B cell (primary cell): Measurements from ENCODE around the gene ARMC6. TPM values are rescaled to one million over a fixed set of nuclear protein-coding genes. Genes with fewer than 3 reads are reported as not detected.
"Not testable (repeated sequence)": the region's sequence is repeated elsewhere in the genome, so short reads cannot be mapped to it uniquely, and the experiment has no call there.

Source experiments
- ATAC-seq: fragments of 200-7000 bp; cut with Tn5 transposase; one replicate; pipeline ENCODE4 v1.10.0; 2021; ENCODE audit warnings: low read depth, mild to moderate bottlenecking, moderate number of reproducible peaks, moderate library complexity
- CTCF ChIA-PET: fragments of 350-600 bp; sonication (Branson Sonifier 250); formaldehyde crosslinking; loops from one replicate; lab custom pipeline; 2021; ENCODE audit warnings: antibody characterized with exemption, inconsistent platforms; lab: Charles Lee
- POLR2A ChIA-PET: fragments of 350-600 bp; sonication (Branson Sonifier 250); formaldehyde crosslinking; loops from one replicate; lab custom pipeline; 2021; ENCODE audit warnings: antibody characterized with exemption; lab: Charles Lee
- DNase-seq: peaks from one replicate; pipeline ENCODE4 v3.0.0; 2013
- H2AFZ ChIP-seq: 2 replicates; pipeline ENCODE4 v1.6.1; 2012; ENCODE audit warnings: mild to moderate bottlenecking, low read depth, low read length; ENCODE audit not compliant: insufficient read depth, poor library complexity, severe bottlenecking
- H3K27ac ChIP-seq, 2 donors: 1 replicate in 1 of 2; 2 replicates in 1 of 2; pipeline ENCODE4 v1.5.1; 2012 to 2013; ENCODE audit warnings: low read length in 2 of 2, mild to moderate bottlenecking in 2 of 2, moderate library complexity in 1 of 2
- H3K27me3 ChIP-seq, 4 experiments: fragments of 200-600 bp in 1 of 4; sonication (generic) in 1 of 4; replicated peaks in 1 of 4; 1 replicate in 2 of 4; 2 replicates in 2 of 4; pipeline versions ENCODE4 v1.6.1 to v1.7.0; 2013 to 2016; ENCODE audit warnings: low read length in 3 of 4, mild to moderate bottlenecking in 2 of 4, mixed read lengths in 1 of 4, moderate library complexity in 1 of 4; ENCODE audit not compliant: insufficient read depth in 4 of 4, control insufficient read depth in 3 of 4; ENCODE audit errors: control extremely low read depth in 1 of 4
- H3K36me3 ChIP-seq, 2 experiments: replicated peaks in 1 of 2; 1 replicate in 1 of 2; 2 replicates in 1 of 2; pipeline versions ENCODE4 v1.6.1 to v1.7.1; 2013; ENCODE audit warnings: low read length in 1 of 2; ENCODE audit not compliant: insufficient read depth in 2 of 2, control insufficient read depth in 1 of 2; ENCODE audit errors: control extremely low read depth in 1 of 2, extremely low read depth in 1 of 2
- H3K4me1 ChIP-seq, 2 donors: fragments of 200-600 bp in 1 of 2; sonication (generic) in 1 of 2; 1 replicate in 1 of 2; 2 replicates in 1 of 2; pipeline versions ENCODE4 v1.5.1 to v1.6.1; 2013 to 2017; ENCODE audit warnings: low read length in 2 of 2; ENCODE audit not compliant: control insufficient read depth in 2 of 2, insufficient read depth in 2 of 2
- H3K4me2 ChIP-seq: replicated peaks from 2 replicates; pipeline ENCODE3; 2012; ENCODE audit warnings: mild to moderate bottlenecking, low read depth, low read length; ENCODE audit not compliant: poor library complexity, severe bottlenecking
- H3K4me3 ChIP-seq, 5 experiments: fragments of 200-600 bp in 1 of 5; sonication (generic) in 1 of 5; 1 replicate in 3 of 5; 2 replicates in 2 of 5; pipeline versions ENCODE4 v1.5.1 to v1.7.0; 2011 to 2016; ENCODE audit warnings: low read length in 4 of 5, mild to moderate bottlenecking in 4 of 5, low read depth in 2 of 5, control low read depth in 1 of 5, moderate library complexity in 1 of 5; ENCODE audit not compliant: insufficient read depth in 1 of 5; ENCODE audit errors: control extremely low read depth in 1 of 5, extremely low read depth in 1 of 5
- H3K79me2 ChIP-seq: fragments of 200-600 bp; sonication (generic); one replicate; pipeline ENCODE4 v1.6.0; 2016; ENCODE audit warnings: low read length; ENCODE audit not compliant: control insufficient read depth, insufficient read depth
- H3K9ac ChIP-seq: fragments of 200-600 bp; sonication (generic); 2 replicates; pipeline ENCODE4 v1.6.1; 2017; ENCODE audit warnings: mild to moderate bottlenecking, low read length, moderate library complexity
- H3K9me3 ChIP-seq, 3 donors: one replicate each; pipeline versions ENCODE4 v1.6.1 to v1.7.1; 2013; ENCODE audit warnings: low read length in 2 of 3; ENCODE audit not compliant: control insufficient read depth in 2 of 3, insufficient read depth in 1 of 3; ENCODE audit errors: control extremely low read depth in 1 of 3
- H4K20me1 ChIP-seq: 2 replicates; pipeline ENCODE4 v1.6.0; 2012; ENCODE audit warnings: mild to moderate bottlenecking, low read length; ENCODE audit not compliant: insufficient read depth, control insufficient read depth, poor library complexity, severe bottlenecking
- H3K27ac Mint-ChIP-seq: one replicate; pipeline ENCODE4 v1.8.0; 2021; ENCODE audit warnings: mixed read lengths
- H3K27me3 Mint-ChIP-seq: one replicate; pipeline ENCODE4 v1.8.0; 2021; ENCODE audit warnings: mixed read lengths
- H3K4me1 Mint-ChIP-seq: one replicate; pipeline ENCODE4 v1.8.0; 2021; ENCODE audit warnings: mixed read lengths
- H3K4me3 Mint-ChIP-seq: one replicate; pipeline ENCODE4 v1.8.0; 2021; ENCODE audit warnings: mixed read lengths
- H3K9me3 Mint-ChIP-seq: one replicate; pipeline ENCODE4 v1.8.0; 2022; ENCODE audit warnings: mixed read lengths; ENCODE audit not compliant: insufficient read depth
- EZH2 ChIP-seq: IDR thresholded peaks from 2 replicates; pipeline ENCODE4 v1.6.1; 2012; ENCODE audit warnings: borderline replicate concordance, low read depth, mild to moderate bottlenecking, moderate library complexity, low read length; ENCODE audit not compliant: insufficient read depth, poor library complexity, severe bottlenecking
- WGBS: methylation state at CpG from one replicate; pipeline ENCODE4 v1.1.5; 2013; ENCODE audit warnings: missing lambda C conversion rate; ENCODE audit not compliant: insufficient coverage; 5-methylcytosine and 5-hydroxymethylcytosine counted together
- intact Hi-C: fragments of 100-400 bp; cut with micrococcal nuclease; formaldehyde crosslinking; loops from one replicate; pipeline ENCODE4 v1.10.0; 2022
- polyA plus RNA-seq: library from polyadenylated mRNA; depleted of rRNA; stranded (reverse); fragments of >200 nt; gene quantifications from 2 replicates; pipeline ENCODE4 v1.2.3, GENCODE V29; 2012
- total RNA-seq, 2 donors: library from RNA; stranded (reverse); fragments of 120-200 nt in 1 of 2; gene quantifications; 1 replicate in 1 of 2; 2 replicates in 1 of 2; pipeline versions ENCODE4 v1.2.3 to v1.2.4, GENCODE V29; 2013 to 2022
- TF ChIP-seq, protein P1 (sequence below): fragments of 200-600 bp; IDR thresholded peaks from one replicate; pipeline ENCODE4 v1.8.0; 2022; ENCODE audit warnings: antibody characterized with exemption, mild to moderate bottlenecking

The ARMC6 gene
- total and polyA plus RNA-seq, 2 donors (not counting 1 experiment from before 2014, with no cell fraction given) = 15.2 to 27.6 TPM

DNA sequence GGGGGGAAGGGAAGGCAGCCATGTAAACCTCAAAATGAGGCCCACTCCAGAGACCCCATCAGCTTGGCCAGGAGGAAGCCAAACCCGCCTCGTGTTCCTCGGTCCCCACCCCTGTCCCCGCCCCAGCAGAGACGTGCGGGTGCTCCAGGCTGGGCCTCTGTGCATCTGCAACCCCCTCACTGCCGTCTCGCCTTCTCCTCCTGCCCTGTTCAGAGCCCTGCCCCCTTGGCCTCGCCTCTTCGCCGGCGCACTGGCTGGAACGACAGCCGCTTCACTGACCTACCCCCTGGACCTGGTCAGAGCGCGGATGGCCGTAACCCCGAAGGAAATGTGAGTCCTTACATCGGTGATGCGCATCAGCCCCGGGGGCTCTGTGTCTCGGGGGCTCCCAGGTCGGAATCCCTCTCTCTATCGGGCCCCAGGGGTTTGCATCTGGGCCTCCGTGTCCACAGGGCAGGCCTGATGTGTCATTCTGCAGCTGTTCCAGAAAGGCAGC is 72.7 kb downstream of the ARMC6 start:
- Histone ChIP-seq H3K4me3 (no peak overlapping the region), H3K4me1 (peaks cover 0 to 8% of the 10 kb centered on the region in 2 donors), H3K27ac (no peak overlapping the region), H3K4me2 (no peak overlapping the region), H2AFZ (no peak overlapping the region), H3K9me3 (no peaks in the 10 kb centered on the region), H3K36me3 (peaks cover 0 to 35% of the 10 kb centered on the region in 2 experiments), H3K79me2 (no peaks in the 10 kb centered on the region), H3K27me3 (no peaks in the 10 kb centered on the region), H4K20me1 (no peaks in the 10 kb centered on the region), H3K9ac (no peak overlapping the region)
- WGBS = 92% methylated on average over 24 of the region's 25 CpGs
- Mint-ChIP-seq H3K27ac (no peak overlapping the region), H3K27me3 (no peaks in the 10 kb centered on the region), H3K4me1 (peaks cover 17% of the 10 kb centered on the region), H3K4me3 (peak overlapping the region; percentile 57), H3K9me3 (no peaks in the 10 kb centered on the region)
- DNase-seq = no peak
- ChIA-PET CTCF (interaction anchor here (2.3 kb wide), 1 partner anchor 9 kb away, joined by 8 read pairs; no protein-coding TSS in a partner anchor), POLR2A (interaction anchor here (0.7 kb wide), 1 partner anchor 52 kb away, joined by 7 read pairs; no protein-coding TSS in a partner anchor)
- intact Hi-C loops = no loop called here
- ATAC-seq = peak; percentile 24
- TF ChIP-seq, protein P1, sequence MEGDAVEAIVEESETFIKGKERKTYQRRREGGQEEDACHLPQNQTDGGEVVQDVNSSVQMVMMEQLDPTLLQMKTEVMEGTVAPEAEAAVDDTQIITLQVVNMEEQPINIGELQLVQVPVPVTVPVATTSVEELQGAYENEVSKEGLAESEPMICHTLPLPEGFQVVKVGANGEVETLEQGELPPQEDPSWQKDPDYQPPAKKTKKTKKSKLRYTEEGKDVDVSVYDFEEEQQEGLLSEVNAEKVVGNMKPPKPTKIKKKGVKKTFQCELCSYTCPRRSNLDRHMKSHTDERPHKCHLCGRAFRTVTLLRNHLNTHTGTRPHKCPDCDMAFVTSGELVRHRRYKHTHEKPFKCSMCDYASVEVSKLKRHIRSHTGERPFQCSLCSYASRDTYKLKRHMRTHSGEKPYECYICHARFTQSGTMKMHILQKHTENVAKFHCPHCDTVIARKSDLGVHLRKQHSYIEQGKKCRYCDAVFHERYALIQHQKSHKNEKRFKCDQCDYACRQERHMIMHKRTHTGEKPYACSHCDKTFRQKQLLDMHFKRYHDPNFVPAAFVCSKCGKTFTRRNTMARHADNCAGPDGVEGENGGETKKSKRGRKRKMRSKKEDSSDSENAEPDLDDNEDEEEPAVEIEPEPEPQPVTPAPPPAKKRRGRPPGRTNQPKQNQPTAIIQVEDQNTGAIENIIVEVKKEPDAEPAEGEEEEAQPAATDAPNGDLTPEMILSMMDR = no peak
- TF ChIP-seq EZH2 = no peak

DNA sequence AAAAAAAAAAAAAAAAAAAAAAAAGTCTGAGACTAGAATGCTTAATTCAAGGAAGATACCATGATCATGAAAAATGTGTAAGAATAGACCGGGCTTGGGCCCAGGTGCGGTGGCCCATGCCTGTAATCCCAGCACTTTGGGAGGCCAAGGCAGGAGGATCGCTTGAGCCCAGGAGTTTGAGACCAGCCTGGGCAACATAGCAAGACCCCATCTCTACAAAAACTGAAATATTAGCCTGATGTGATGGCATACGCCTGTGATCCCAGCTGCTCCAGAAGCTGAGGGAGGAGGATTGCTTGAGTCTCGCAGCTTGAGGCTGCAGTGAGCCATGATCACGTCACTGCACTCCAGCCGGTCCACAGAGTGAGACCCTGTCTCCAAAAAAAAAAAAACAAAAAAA is 73.5 kb downstream of the ARMC6 start:
- H2AFZ ChIP-seq, H3K27me3 Mint-ChIP-seq, H4K20me1 ChIP-seq, H3K27ac Mint-ChIP-seq, H3K4me2 ChIP-seq, H3K4me3 ChIP-seq, H3K9me3 ChIP-seq, H3K27me3 ChIP-seq, H3K9me3 Mint-ChIP-seq, H3K79me2 ChIP-seq, H3K27ac ChIP-seq, intact Hi-C loops, ATAC-seq, H3K9ac ChIP-seq, H3K4me3 Mint-ChIP-seq, DNase-seq: not testable (repeated sequence)
- Histone ChIP-seq H3K4me1 (peaks cover 0 to 13% of the 10 kb centered on the region in 2 donors), H3K36me3 (peaks cover 0 to 28% of the 10 kb centered on the region in 2 experiments)
- ChIA-PET POLR2A (interaction anchor here (0.7 kb wide), 1 partner anchor 53 kb away, joined by 7 read pairs; no protein-coding TSS in a partner anchor), CTCF (interaction anchor here (0.7 to 2.3 kb wide), 3 partner anchors 9 to 278 kb away, joined by 3 to 8 read pairs (median 4); no protein-coding TSS in a partner anchor)
- WGBS = 100% methylated on average over 5 of the region's 7 CpGs
- H3K4me1 Mint-ChIP-seq = peaks cover 24% of the 10 kb centered on the region
